K562 (cell line): ENCODE measurements around the gene ZNF574. TPM values are rescaled to one million over a fixed set of nuclear protein-coding genes. Genes with fewer than 3 reads are reported as not detected.

Experiments
- ATAC-seq: fragments of 200-7000 bp; cut with Tn5 transposase; 3 replicates; pipeline ENCODE4 v1.9.1; 2020; ENCODE audit warnings: moderate library complexity
- BruUV-seq: library from RNA; stranded (reverse); fragments of 400-500 nt; replicated peaks from 2 replicates; lab custom pipeline; 2021; lab: Mats Ljungman, UMichigan
- CTCF ChIA-PET: fragments of 300-600 bp; formaldehyde crosslinking; extraction: SDS; loops from one replicate; lab custom pipeline; 2021; ENCODE audit warnings: low intra/inter-chr PET ratio; lab: Yijun Ruan, JAX
- POLR2A ChIA-PET: fragments of 300-600, 350-650 bp; sonication (Branson Sonifier 250); formaldehyde crosslinking; extraction: SDS; loops from one replicate; lab custom pipeline; 2021; ENCODE audit warnings: antibody characterized with exemption, inconsistent platforms; lab: Yijun Ruan, JAX
- DNase-seq, 4 experiments: peaks; one replicate each; pipeline versions ENCODE4 v3.0.0 to v3.0.0-alpha.2; 2011 to 2018; ENCODE audit warnings: low spot score in 3 of 4, mixed read lengths in 3 of 4; ENCODE audit errors: extremely low read depth in 1 of 4
- FAIRE-seq: peaks from 2 replicates; lab custom pipeline; 2011; peaks lifted over from hg19 to GRCh38; lab: Jason Lieb, UNC
- H2AFZ ChIP-seq: 2 replicates; pipeline ENCODE4 v1.6.0; 2011; ENCODE audit warnings: low read depth, low read length, control low read depth, inconsistent platforms
- H3K27ac ChIP-seq: fragments of 200-600 bp; 3 replicates; pipeline ENCODE4 v1.8.0; 2011; ENCODE audit warnings: low read depth, mild to moderate bottlenecking, control low read depth, inconsistent platforms, low read length, moderate library complexity, mixed read lengths; ENCODE audit errors: extremely low read depth
- H3K27me3 ChIP-seq, 2 experiments: fragments of 300-600 bp in 1 of 2; 2 replicates in 1 of 2; 3 replicates in 1 of 2; pipeline versions ENCODE4 v1.6.0 to v1.8.0; 2011; ENCODE audit warnings: inconsistent platforms in 2 of 2, low read length in 2 of 2, mild to moderate bottlenecking in 1 of 2, mixed read lengths in 1 of 2, moderate library complexity in 1 of 2; ENCODE audit not compliant: control insufficient read depth in 2 of 2, insufficient read depth in 2 of 2
- H3K36me3 ChIP-seq: fragments of 300-600 bp; 3 replicates; pipeline ENCODE4 v1.8.0; 2011; ENCODE audit warnings: mild to moderate bottlenecking, low read length, inconsistent platforms; ENCODE audit not compliant: control insufficient read depth, insufficient read depth
- H3K4me1 ChIP-seq, 2 experiments: fragments of 200-600 bp in 1 of 2; replicated peaks in 1 of 2; 2 replicates in 1 of 2; 3 replicates in 1 of 2; pipeline versions ENCODE4 v1.5.1 to v1.8.0; 2011; ENCODE audit warnings: inconsistent platforms in 2 of 2, low read length in 2 of 2, mild to moderate bottlenecking in 1 of 2, mixed read lengths in 1 of 2, moderate library complexity in 1 of 2; ENCODE audit not compliant: control insufficient read depth in 2 of 2, insufficient read depth in 2 of 2
- H3K4me2 ChIP-seq: 2 replicates; pipeline ENCODE4 v1.6.1; 2011; ENCODE audit warnings: low read length, control low read depth, inconsistent platforms, mixed read lengths; ENCODE audit not compliant: insufficient read depth
- H3K4me3 ChIP-seq: fragments of 200-600 bp; sonication (generic), shearing (Covaris generic); 2 replicates; pipeline ENCODE4 v1.5.1; 2016; ENCODE audit warnings: control low read depth, inconsistent platforms
- H3K79me2 ChIP-seq: fragments of 200-600 bp; 3 replicates; pipeline ENCODE4 v1.8.0; 2011; ENCODE audit warnings: low read length, inconsistent platforms; ENCODE audit not compliant: control insufficient read depth, insufficient read depth
- H3K9ac ChIP-seq, 2 experiments: 2 replicates each; pipeline versions ENCODE4 v1.6.0 to v1.6.1; 2011; ENCODE audit warnings: low read depth in 2 of 2, low read length in 2 of 2, control low read depth in 1 of 2, inconsistent platforms in 1 of 2, mild to moderate bottlenecking in 1 of 2, mixed read lengths in 1 of 2; ENCODE audit not compliant: insufficient read depth in 1 of 2
- H3K9me1 ChIP-seq: one replicate; pipeline ENCODE4 v1.6.0; 2011; ENCODE audit warnings: inconsistent platforms, mild to moderate bottlenecking, low read length, moderate library complexity; ENCODE audit not compliant: control insufficient read depth, insufficient read depth
- H3K9me3 ChIP-seq: replicated peaks from 2 replicates; pipeline ENCODE4 v1.5.1; 2011; ENCODE audit warnings: low read depth, low read length, inconsistent platforms; ENCODE audit not compliant: control insufficient read depth, insufficient read depth
- H4K20me1 ChIP-seq: replicated peaks from 2 replicates; pipeline ENCODE4 v1.6.1; 2011; ENCODE audit warnings: low read length, inconsistent platforms, mixed read lengths; ENCODE audit not compliant: control insufficient read depth, insufficient read depth
- ARID2 ChIP-seq: fragments of 450-650 bp; IDR thresholded peaks from 2 replicates; pipeline ENCODE4 v1.6.1; 2017; ENCODE audit warnings: antibody characterized with exemption, mild to moderate bottlenecking
- CEBPZ ChIP-seq: fragments of 150-350 bp; IDR thresholded peaks from 2 replicates; pipeline ENCODE4 v1.6.1; 2014; ENCODE audit warnings: low read depth, mild to moderate bottlenecking, low read length, borderline replicate concordance
- DIDO1 ChIP-seq: fragments of 450-650 bp; IDR thresholded peaks from 2 replicates; pipeline ENCODE4 v1.6.1; 2016; ENCODE audit warnings: low read depth, missing biosample characterization, missing genetic modification characterization
- EGR1 ChIP-seq: fragments of 450-650 bp; conservative IDR thresholded peaks from 2 replicates; pipeline ENCODE4 v1.6.1; 2017; ENCODE audit warnings: mild to moderate bottlenecking
- HMG20A ChIP-seq: fragments of 450-650 bp; formaldehyde crosslinking; conservative IDR thresholded peaks from 2 replicates; pipeline ENCODE4 v1.4.0; 2020; ENCODE audit warnings: mild to moderate bottlenecking, mixed read lengths
- MTF1 ChIP-seq: fragments of 250-450 bp; sonication (Bioruptor Pico); IDR thresholded peaks from 2 replicates; pipeline ENCODE4 v1.9.0; 2021; ENCODE audit warnings: moderate library complexity, mild to moderate bottlenecking, inconsistent platforms, borderline replicate concordance
- NR4A1 ChIP-seq, 2 experiments: fragments of 250-450 bp in 1 of 2; fragments of 450-650 bp in 1 of 2; sonication (Bioruptor Pico) in 1 of 2; IDR thresholded peaks; 2 replicates each; pipeline versions ENCODE4 v1.4.0 to v1.6.1; 2016 to 2020; ENCODE audit warnings: mild to moderate bottlenecking in 2 of 2, missing compliant biosample characterization in 1 of 2, missing genetic modification characterization in 1 of 2, moderate library complexity in 1 of 2
- SIN3B ChIP-seq: fragments of 450-650 bp; IDR thresholded peaks from 2 replicates; pipeline ENCODE4 v1.6.1; 2017; ENCODE audit warnings: low read depth, mild to moderate bottlenecking, moderate library complexity
- TAF9B ChIP-seq: fragments of 450-650 bp; IDR thresholded peaks from 2 replicates; pipeline ENCODE4 v1.6.1; 2018; ENCODE audit warnings: mild to moderate bottlenecking; ENCODE audit not compliant: partially characterized antibody
- UBTF ChIP-seq, 2 experiments: IDR thresholded peaks; 2 replicates each; pipeline ENCODE4 v1.6.1; 2012; ENCODE audit warnings: improper control_type of control experiment in 2 of 2, low read depth in 2 of 2, low read length in 2 of 2, borderline replicate concordance in 1 of 2
- YBX1 ChIP-seq: fragments of 450-650 bp; IDR thresholded peaks from 2 replicates; pipeline ENCODE4 v1.7.1; 2016; ENCODE audit warnings: mild to moderate bottlenecking
- ZNF23 ChIP-seq: fragments of 250-450 bp; sonication (Bioruptor Pico); IDR thresholded peaks from 2 replicates; pipeline ENCODE4 v1.4.0; 2020; ENCODE audit warnings: mild to moderate bottlenecking
- ZNF436 ChIP-seq: fragments of 250-450, 450-650 bp; sonication (Bioruptor Pico); formaldehyde crosslinking; IDR thresholded peaks from 2 replicates; pipeline ENCODE4 v1.7.0; 2020; ENCODE audit warnings: mild to moderate bottlenecking
- WGBS: fragments of 100-300 bp; shearing (Covaris generic); methylation state at CpG from one replicate; pipeline ENCODE4 v1.1.6; 2016; ENCODE audit warnings: low coverage, mixed read lengths; ENCODE audit not compliant: insufficient coverage; ENCODE audit errors: missing lambda C conversion rate; 5-methylcytosine and 5-hydroxymethylcytosine counted together
- in situ Hi-C: fragments of 300-500 bp; cut with MboI; formaldehyde crosslinking; loops from 4 replicates; pipeline ENCODE4 v1.15.0; 2018; ENCODE audit warnings: inconsistent platforms, mixed read lengths
- intact Hi-C: fragments of 100-400 bp; cut with micrococcal nuclease; formaldehyde crosslinking; loops from 2 replicates; pipeline ENCODE4 v1.14.2; 2022
- polyA plus RNA-seq, 8 experiments: library from polyadenylated mRNA; depleted of rRNA in 4 of 8; stranded (reverse) in 5 of 8; unstranded in 3 of 8; fragments of >200 nt; fragmentation: Nextera tagmentation in 2 of 8; fragmentation: Illumina TruSeq in 1 of 8; extraction: Ambion mirVana in 2 of 8; extraction: Trizol in 1 of 8; gene quantifications; 2 replicates each; pipeline versions ENCODE4 v1.2.1 to v1.2.3, GENCODE V29; 2011 to 2014; ENCODE audit warnings: inconsistent platforms in 1 of 8, missing spikeins in 1 of 8
- total RNA-seq, 7 experiments: library from RNA; depleted of rRNA in 6 of 7; stranded (reverse); fragments of >200 nt in 6 of 7; fragmentation: Illumina TruSeq in 2 of 7; extraction: Trizol in 2 of 7; gene quantifications; 2 replicates each; pipeline versions ENCODE4 v1.2.1 to v1.2.3, GENCODE V29; 2011 to 2021; ENCODE audit warnings: low replicate concordance in 1 of 7

Gene ZNF574
- total and polyA plus RNA-seq, 9 of the 15 experiments (the other 6 are each of a cell fraction or from before 2014, with no cell fraction given) = 0.24 to 20.7 (median 8.4) TPM

GRCh38 chr19:42111811-42112210 is 35.8 kb downstream of the ZNF574 start (continued):
- TF ChIP-seq CEBPZ (no peak), SIN3B (no peak), ZNF436 (CRISPR knock-in tag) (no peak), ZNF23 (CRISPR knock-in tag) (no peak), EGR1 (no peak), ARID2 (no peak), DIDO1 (tag) (no peak)

- Histone ChIP-seq H3K79me2 (no peaks in the 10 kb centered on the region), H3K27me3 (peaks cover 22 to 52% of the 10 kb centered on the region in 2 experiments), H3K4me2 (no peak overlapping the region), H2AFZ (no peak overlapping the region), H3K4me1 (peaks cover 0 to 5% of the 10 kb centered on the region in 2 experiments; a peak in 2 of 5 replicates), H4K20me1 (peaks cover 10% of the 10 kb centered on the region; the same call in 1 of the 2 replicates), H3K9ac (no peak overlapping the region), H3K4me3 (no peak overlapping the region), H3K27ac (no peak overlapping the region), H3K9me3 (no peaks in the 10 kb centered on the region), H3K9me1 (no peaks in the 10 kb centered on the region), H3K36me3 (no peaks in the 10 kb centered on the region)
- BruUV-seq = no TSS peak
- CTCF ChIA-PET = no interaction called here
- WGBS = 3% methylated on average over 8 of the region's 10 CpGs
- ATAC-seq = peak; percentile 39
- DNase-seq = no peak
- no peak for FAIRE-seq
- intact Hi-C loops = no loop called here
- POLR2A ChIA-PET = interaction anchor here (1.0 to 1.7 kb wide), 2 partner anchors 9 kb away, joined by 3 to 4 read pairs; no protein-coding TSS in a partner anchor
- in situ Hi-C loops = loop anchor here (25.0 kb wide), 1 partner anchor 424 kb away; the partner anchor contains the start of gene CEACAM1
- TF ChIP-seq MTF1 (CRISPR knock-in tag) (no peak), YBX1 (no peak), UBTF (IDR thresholded peaks at IDR 0.05; ENCODE audit: borderline replicate concordance in 1 of 2, low read depth in 2 of 2, low read length in 2 of 2) (no peak), TAF9B (no peak), NR4A1 (CRISPR knock-in tag; IDR thresholded peaks at IDR 0.05) (no peak), NR4A1 (tag; IDR thresholded peaks at IDR 0.05) (no peak), HMG20A (CRISPR knock-in tag) (no peak)
Measured at GRCh38 chr19:42113641-42114348, 37.8 kb downstream of the ZNF574 start.
